Subcutaneous abdominal adipose tissue (tissue), 5 donors: ENCODE data around the gene DLG2.

ENCODE experiments used
- H3K27ac ChIP-seq: one replicate; pipeline ENCODE4 v1.7.0; 2013; ENCODE audit warnings: low read depth, mild to moderate bottlenecking, inconsistent platforms, low read length, moderate library complexity
- H3K27me3 ChIP-seq, 5 donors: one replicate each; pipeline ENCODE4 v1.7.0; 2013; ENCODE audit warnings: low read length in 5 of 5, inconsistent platforms in 1 of 5; ENCODE audit not compliant: control insufficient read depth in 5 of 5, insufficient read depth in 4 of 5
- H3K36me3 ChIP-seq, 5 donors: one replicate each; pipeline ENCODE4 v1.7.0; 2013; ENCODE audit warnings: low read length in 5 of 5; ENCODE audit not compliant: control insufficient read depth in 5 of 5, insufficient read depth in 5 of 5
- H3K4me1 ChIP-seq, 5 donors: one replicate each; pipeline ENCODE4 v1.7.0; 2013; ENCODE audit warnings: low read length in 5 of 5, mild to moderate bottlenecking in 3 of 5, moderate library complexity in 1 of 5; ENCODE audit not compliant: control insufficient read depth in 5 of 5, insufficient read depth in 5 of 5
- H3K4me3 ChIP-seq, 5 donors: one replicate each; pipeline ENCODE4 v1.7.0; 2013; ENCODE audit warnings: low read length in 5 of 5, low read depth in 1 of 5
- H3K9ac ChIP-seq, 5 donors: one replicate each; pipeline ENCODE4 v1.7.0; 2013; ENCODE audit warnings: low read length in 5 of 5, mild to moderate bottlenecking in 4 of 5, moderate library complexity in 3 of 5
- H3K9me3 ChIP-seq, 5 donors: one replicate each; pipeline ENCODE4 v1.7.0; 2013; ENCODE audit warnings: low read length in 5 of 5; ENCODE audit not compliant: control insufficient read depth in 5 of 5
- donor health status: healthy.
- donor health status: healthy.
- donor health status: healthy.
- donor health status: healthy.
- donor health status: healthy.

DLG2 gene

GRCh38 chr11:84901991-84902390 lies 725.2 kb downstream of the DLG2 start:
- H3K27ac ChIP-seq: no peak overlapping the region
- no peaks in the 10 kb centered on the region for H3K27me3 ChIP-seq
- no peaks in the 10 kb centered on the region for H3K9me3 ChIP-seq
- no peaks in the 10 kb centered on the region for H3K36me3 ChIP-seq
- H3K4me3 ChIP-seq: no peak overlapping the region
- no peak overlapping the region for H3K9ac ChIP-seq
- peaks cover 0 to 12% (median 5%) of the 10 kb centered on the region in 5 donors for H3K4me1 ChIP-seq

DNA sequence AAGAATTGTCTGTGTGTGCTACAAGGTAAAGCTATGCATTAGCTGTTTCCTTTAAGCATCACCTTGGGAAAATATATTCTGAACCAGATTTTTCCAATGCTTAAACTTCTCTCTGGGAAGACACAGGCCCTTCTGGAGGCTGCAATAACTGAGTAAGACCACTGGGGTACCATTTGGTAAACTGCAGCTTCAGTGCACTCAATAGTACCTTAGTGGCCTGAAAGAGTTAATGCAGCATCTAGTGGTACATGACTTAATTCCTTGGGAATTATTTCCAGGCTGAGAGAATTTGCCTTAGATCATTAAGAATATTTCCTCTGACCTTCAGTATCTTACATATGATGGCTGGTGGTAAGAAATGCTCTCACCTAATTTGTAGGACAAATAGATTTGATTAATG lies 727.4 kb downstream of the DLG2 start:
- no peaks in the 10 kb centered on the region for H3K36me3 ChIP-seq
- no peak overlapping the region for H3K27ac ChIP-seq
- H3K9ac ChIP-seq: no peak overlapping the region
- no peak overlapping the region for H3K4me3 ChIP-seq
- no peaks in the 10 kb centered on the region for H3K27me3 ChIP-seq
- peaks cover 0 to 12% (median 5%) of the 10 kb centered on the region in 5 donors for H3K4me1 ChIP-seq
- no peaks in the 10 kb centered on the region for H3K9me3 ChIP-seq

DNA sequence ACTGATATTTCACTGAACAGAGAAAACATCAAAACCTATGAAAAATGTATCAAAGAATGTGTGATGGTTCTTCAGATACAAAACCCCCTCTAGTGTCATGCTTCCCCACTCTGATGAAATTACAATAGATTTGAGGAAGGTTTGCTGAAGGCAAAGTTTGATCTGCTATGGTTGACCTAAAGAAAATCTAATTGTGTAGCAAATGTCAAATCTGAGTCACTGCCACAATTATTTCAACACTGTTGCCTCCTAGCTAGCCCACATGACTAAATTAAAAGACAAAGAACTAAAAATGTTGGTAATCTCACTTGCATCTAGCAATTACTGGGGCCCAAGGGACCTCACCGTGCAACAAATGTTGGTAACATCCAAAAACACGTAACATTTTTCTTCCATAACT lies 728.0 kb downstream of the DLG2 start:
- H3K4me1 ChIP-seq: peaks cover 0 to 12% (median 5%) of the 10 kb centered on the region in 5 donors
- H3K9me3 ChIP-seq: no peaks in the 10 kb centered on the region
- H3K27me3 ChIP-seq: no peaks in the 10 kb centered on the region
- no peak overlapping the region for H3K9ac ChIP-seq
- no peak overlapping the region for H3K27ac ChIP-seq
- no peak overlapping the region for H3K4me3 ChIP-seq
- H3K36me3 ChIP-seq: no peaks in the 10 kb centered on the region

DNA sequence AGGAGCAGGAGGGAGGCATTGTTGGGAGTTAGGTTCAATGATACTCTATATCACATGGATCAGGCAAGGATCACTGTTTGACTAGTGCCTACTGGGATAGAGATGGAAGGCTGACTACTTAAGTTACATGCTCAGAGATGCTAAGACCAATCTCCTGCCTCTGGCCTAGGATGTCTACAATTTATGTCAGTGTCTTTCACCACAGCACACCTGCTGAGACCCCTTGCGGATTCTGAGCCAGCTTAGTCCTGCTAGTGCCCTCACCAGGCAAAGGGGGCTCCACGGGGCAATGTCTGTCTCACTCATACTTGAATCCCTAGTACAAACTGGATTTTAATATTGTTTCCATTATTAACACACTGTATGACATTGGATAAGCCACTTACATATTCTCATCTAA lies 732.5 kb downstream of the DLG2 start:
- Histone ChIP-seq H3K9me3 (no peaks in the 10 kb centered on the region), H3K9ac (no peak overlapping the region), H3K4me1 (no peaks in the 10 kb centered on the region), H3K27me3 (no peaks in the 10 kb centered on the region), H3K36me3 (no peaks in the 10 kb centered on the region), H3K4me3 (no peak overlapping the region), H3K27ac (no peak overlapping the region)

DNA sequence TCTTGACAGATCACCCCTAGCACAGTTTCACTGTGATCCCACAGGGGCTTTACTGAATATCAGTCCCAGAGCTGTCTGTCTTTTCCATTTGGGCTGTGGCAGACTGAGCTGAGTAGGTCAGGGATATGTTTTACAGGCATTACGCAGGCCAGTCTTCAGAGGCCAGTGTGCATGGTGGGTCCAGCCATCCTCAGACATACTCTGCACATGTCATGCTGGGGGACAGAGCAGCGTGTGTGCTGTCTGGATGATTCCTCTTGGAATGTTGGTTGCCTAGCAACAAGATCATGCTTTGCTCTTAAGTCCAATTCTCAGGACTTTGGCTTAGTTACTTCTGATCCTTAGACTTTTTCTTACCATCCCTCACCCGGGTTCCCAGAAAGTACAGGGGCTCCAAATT lies 736.5 kb downstream of the DLG2 start:
- no peak overlapping the region for H3K9ac ChIP-seq
- no peaks in the 10 kb centered on the region for H3K36me3 ChIP-seq
- H3K9me3 ChIP-seq: no peaks in the 10 kb centered on the region
- H3K27ac ChIP-seq: no peak overlapping the region
- H3K27me3 ChIP-seq: no peaks in the 10 kb centered on the region
- H3K4me3 ChIP-seq: no peak overlapping the region
- H3K4me1 ChIP-seq: no peaks in the 10 kb centered on the region

- H3K4me1 ChIP-seq: no peaks in the 10 kb centered on the region
- H3K9me3 ChIP-seq: no peaks in the 10 kb centered on the region
- no peaks in the 10 kb centered on the region for H3K36me3 ChIP-seq
- no peak overlapping the region for H3K4me3 ChIP-seq
- no peak overlapping the region for H3K27ac ChIP-seq
- H3K27me3 ChIP-seq: no peaks in the 10 kb centered on the region
- no peak overlapping the region for H3K9ac ChIP-seq
These were observed 737.6 kb downstream of the DLG2 start for GRCh38 chr11:84889556-84889955.

- Histone ChIP-seq H3K4me1 (no peaks in the 10 kb centered on the region), H3K4me3 (no peak overlapping the region), H3K9me3 (no peaks in the 10 kb centered on the region), H3K27me3 (no peaks in the 10 kb centered on the region), H3K36me3 (no peaks in the 10 kb centered on the region), H3K9ac (no peak overlapping the region), H3K27ac (no peak overlapping the region)
These were observed 740.0 kb downstream of the DLG2 start for GRCh38 chr11:84887055-84887629.

- H3K27me3 ChIP-seq: no peaks in the 10 kb centered on the region
- no peak overlapping the region for H3K9ac ChIP-seq
- H3K27ac ChIP-seq: no peak overlapping the region
- H3K36me3 ChIP-seq: no peaks in the 10 kb centered on the region
- no peaks in the 10 kb centered on the region for H3K9me3 ChIP-seq
- no peaks in the 10 kb centered on the region for H3K4me1 ChIP-seq
- H3K4me3 ChIP-seq: no peak overlapping the region
These were observed 740.8 kb downstream of the DLG2 start for GRCh38 chr11:84886344-84886743.

- H3K27ac ChIP-seq: no peak overlapping the region
- no peaks in the 10 kb centered on the region for H3K36me3 ChIP-seq
- no peaks in the 10 kb centered on the region for H3K4me1 ChIP-seq
These were observed 742.3 kb downstream of the DLG2 start for GRCh38 chr11:84884836-84885235.

DNA sequence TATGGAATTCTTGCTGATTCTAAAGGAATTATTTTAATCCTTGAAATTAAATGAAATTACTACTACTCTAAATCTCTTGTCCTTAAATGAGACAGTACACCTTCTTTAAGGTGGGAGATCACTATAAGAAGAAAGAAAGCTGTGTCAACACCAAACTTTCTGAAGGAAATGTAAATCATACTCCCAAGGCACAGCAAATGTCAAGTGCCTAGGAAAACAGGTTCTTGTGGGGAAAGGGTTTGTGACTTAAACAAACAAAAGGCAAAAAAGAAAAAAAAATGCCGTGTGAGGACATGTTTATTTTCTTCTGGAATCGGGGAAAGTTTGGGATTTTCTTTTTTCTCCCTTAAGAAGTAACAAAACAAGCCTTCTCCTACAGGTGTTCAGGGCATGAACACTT lies 745.1 kb downstream of the DLG2 start:
- Histone ChIP-seq H3K9me3 (no peaks in the 10 kb centered on the region), H3K27ac (no peak overlapping the region), H3K4me3 (no peak overlapping the region), H3K4me1 (no peaks in the 10 kb centered on the region), H3K9ac (no peak overlapping the region), H3K36me3 (no peaks in the 10 kb centered on the region), H3K27me3 (no peaks in the 10 kb centered on the region)

More at GRCh38 chr11:84884836-84885235, 742.3 kb downstream of the DLG2 start:
- no peak overlapping the region for H3K9ac ChIP-seq
- no peaks in the 10 kb centered on the region for H3K9me3 ChIP-seq
- no peaks in the 10 kb centered on the region for H3K27me3 ChIP-seq
- H3K4me3 ChIP-seq: no peak overlapping the region

GRCh38 chr11:84871116-84871515 lies 756.0 kb downstream of the DLG2 start:
- Histone ChIP-seq H3K4me1 (peaks cover 0 to 3% (median 0%) of the 10 kb centered on the region in 5 donors), H3K27me3 (no peaks in the 10 kb centered on the region), H3K9me3 (no peaks in the 10 kb centered on the region), H3K36me3 (no peaks in the 10 kb centered on the region), H3K27ac (no peak overlapping the region), H3K4me3 (no peak overlapping the region), H3K9ac (no peak overlapping the region)
